ENCODE data around the gene HMCN2.

Gene HMCN2

GRCh38 chr9:130421154-130421801 is 155.7 kb downstream of the HMCN2 start:
- Mint-ChIP-seq H3K4me1 (ENCODE audit: low read depth) (no peaks in the 10 kb centered on the region), H3K27ac (no peak overlapping the region), H3K4me3 (no peak overlapping the region), H3K36me3 (no peaks in the 10 kb centered on the region), H3K27me3 (peaks cover 2% of the 10 kb centered on the region), H3K9me3 (ENCODE audit: low read depth) (no peaks in the 10 kb centered on the region)

- Mint-ChIP-seq H3K27me3 (peaks cover 1% of the 10 kb centered on the region), H3K9me3 (ENCODE audit: low read depth) (no peaks in the 10 kb centered on the region), H3K4me3 (no peak overlapping the region), H3K27ac (no peak overlapping the region), H3K4me1 (ENCODE audit: low read depth) (no peaks in the 10 kb centered on the region), H3K36me3 (no peaks in the 10 kb centered on the region)
Measured at GRCh38 chr9:130421802-130422276, 156.3 kb downstream of the HMCN2 start.

GRCh38 chr9:130422546-130422945 is 157.0 kb downstream of the HMCN2 start:
- H3K9me3 Mint-ChIP-seq (ENCODE audit: low read depth), result no peaks in the 10 kb centered on the region
- H3K27ac Mint-ChIP-seq, result no peak overlapping the region
- no peaks in the 10 kb centered on the region for H3K4me1 Mint-ChIP-seq (ENCODE audit: low read depth)
- H3K36me3 Mint-ChIP-seq, result no peaks in the 10 kb centered on the region
- H3K27me3 Mint-ChIP-seq, result peaks cover 2% of the 10 kb centered on the region
- no peak overlapping the region for H3K4me3 Mint-ChIP-seq

- Mint-ChIP-seq H3K27ac (no peak overlapping the region), H3K4me1 (ENCODE audit: low read depth) (no peaks in the 10 kb centered on the region), H3K27me3 (peaks cover 2% of the 10 kb centered on the region), H3K36me3 (no peaks in the 10 kb centered on the region), H3K9me3 (ENCODE audit: low read depth) (no peaks in the 10 kb centered on the region), H3K4me3 (no peak overlapping the region)
Measured at GRCh38 chr9:130423272-130423671, 157.7 kb downstream of the HMCN2 start.

GRCh38 chr9:130424595-130425454 is 159.3 kb downstream of the HMCN2 start:
- Mint-ChIP-seq H3K27ac (no peak overlapping the region), H3K4me1 (ENCODE audit: low read depth) (no peaks in the 10 kb centered on the region), H3K27me3 (peaks cover 2% of the 10 kb centered on the region), H3K4me3 (no peak overlapping the region), H3K9me3 (ENCODE audit: low read depth) (no peaks in the 10 kb centered on the region), H3K36me3 (no peaks in the 10 kb centered on the region)

GRCh38 chr9:130425741-130426466 is 160.3 kb downstream of the HMCN2 start:
- H3K4me3 Mint-ChIP-seq, result no peak overlapping the region
- peaks cover 2% of the 10 kb centered on the region for H3K27me3 Mint-ChIP-seq
- H3K9me3 Mint-ChIP-seq (ENCODE audit: low read depth), result no peaks in the 10 kb centered on the region
- H3K36me3 Mint-ChIP-seq, result no peaks in the 10 kb centered on the region
- H3K4me1 Mint-ChIP-seq (ENCODE audit: low read depth), result no peaks in the 10 kb centered on the region
- H3K27ac Mint-ChIP-seq, result no peak overlapping the region

- Mint-ChIP-seq H3K27ac (no peak overlapping the region), H3K4me1 (ENCODE audit: low read depth) (no peaks in the 10 kb centered on the region), H3K4me3 (no peak overlapping the region), H3K9me3 (ENCODE audit: low read depth) (no peaks in the 10 kb centered on the region), H3K36me3 (no peaks in the 10 kb centered on the region), H3K27me3 (peaks cover 2% of the 10 kb centered on the region)
Measured at GRCh38 chr9:130426467-130426773, 160.9 kb downstream of the HMCN2 start.

- Mint-ChIP-seq H3K4me1 (ENCODE audit: low read depth) (no peaks in the 10 kb centered on the region), H3K4me3 (no peak overlapping the region), H3K9me3 (ENCODE audit: low read depth) (no peaks in the 10 kb centered on the region), H3K27me3 (peaks cover 2% of the 10 kb centered on the region), H3K27ac (no peak overlapping the region), H3K36me3 (no peaks in the 10 kb centered on the region)
Measured at GRCh38 chr9:130426883-130427282, 161.3 kb downstream of the HMCN2 start.

GRCh38 chr9:130427326-130427725 is 161.8 kb downstream of the HMCN2 start:
- H3K9me3 Mint-ChIP-seq (ENCODE audit: low read depth), result no peaks in the 10 kb centered on the region
- H3K27ac Mint-ChIP-seq, result no peak overlapping the region
- no peaks in the 10 kb centered on the region for H3K36me3 Mint-ChIP-seq
- H3K27me3 Mint-ChIP-seq, result peaks cover 4% of the 10 kb centered on the region
- no peaks in the 10 kb centered on the region for H3K4me1 Mint-ChIP-seq (ENCODE audit: low read depth)
- H3K4me3 Mint-ChIP-seq, result no peak overlapping the region

GRCh38 chr9:130428086-130428665 is 162.6 kb downstream of the HMCN2 start:
- Mint-ChIP-seq H3K27me3 (peaks cover 9% of the 10 kb centered on the region), H3K36me3 (no peaks in the 10 kb centered on the region), H3K9me3 (ENCODE audit: low read depth) (no peaks in the 10 kb centered on the region), H3K4me1 (ENCODE audit: low read depth) (peaks cover 6% of the 10 kb centered on the region), H3K27ac (no peak overlapping the region), H3K4me3 (no peak overlapping the region)

- H3K4me1 Mint-ChIP-seq (ENCODE audit: low read depth), result peaks cover 6% of the 10 kb centered on the region
- H3K27me3 Mint-ChIP-seq, result peaks cover 9% of the 10 kb centered on the region
- H3K27ac Mint-ChIP-seq, result no peak overlapping the region
- H3K9me3 Mint-ChIP-seq (ENCODE audit: low read depth), result no peaks in the 10 kb centered on the region
- no peak overlapping the region for H3K4me3 Mint-ChIP-seq
- no peaks in the 10 kb centered on the region for H3K36me3 Mint-ChIP-seq
Measured at GRCh38 chr9:130429381-130429780, 163.8 kb downstream of the HMCN2 start.

- no peak overlapping the region for H3K27ac Mint-ChIP-seq
- H3K27me3 Mint-ChIP-seq, result peaks cover 11% of the 10 kb centered on the region
- H3K4me1 Mint-ChIP-seq (ENCODE audit: low read depth), result peaks cover 6% of the 10 kb centered on the region
- H3K9me3 Mint-ChIP-seq (ENCODE audit: low read depth), result no peaks in the 10 kb centered on the region
- H3K36me3 Mint-ChIP-seq, result no peaks in the 10 kb centered on the region
- H3K4me3 Mint-ChIP-seq, result no peak overlapping the region
Measured at GRCh38 chr9:130429831-130430230, 164.3 kb downstream of the HMCN2 start.

GRCh38 chr9:130430232-130430631 is 164.7 kb downstream of the HMCN2 start:
- H3K27ac Mint-ChIP-seq, result no peak overlapping the region
- no peaks in the 10 kb centered on the region for H3K36me3 Mint-ChIP-seq
- peaks cover 12% of the 10 kb centered on the region for H3K27me3 Mint-ChIP-seq
- H3K4me3 Mint-ChIP-seq, result no peak overlapping the region
- peaks cover 6% of the 10 kb centered on the region for H3K4me1 Mint-ChIP-seq (ENCODE audit: low read depth)
- H3K9me3 Mint-ChIP-seq (ENCODE audit: low read depth), result no peaks in the 10 kb centered on the region

GRCh38 chr9:130430734-130431535 is 165.4 kb downstream of the HMCN2 start:
- H3K36me3 Mint-ChIP-seq, result no peaks in the 10 kb centered on the region
- peaks cover 15% of the 10 kb centered on the region for H3K27me3 Mint-ChIP-seq
- no peaks in the 10 kb centered on the region for H3K9me3 Mint-ChIP-seq (ENCODE audit: low read depth)
- H3K27ac Mint-ChIP-seq, result no peak overlapping the region
- H3K4me3 Mint-ChIP-seq, result no peak overlapping the region
- H3K4me1 Mint-ChIP-seq (ENCODE audit: low read depth), result peaks cover 6% of the 10 kb centered on the region

Measured in activated naive CD8-positive, alpha-beta T cell (primary cell).